ENCODE results near the gene LRRC4C. TPM values are rescaled to one million over a fixed set of nuclear protein-coding genes. Genes with fewer than 3 reads are reported as not detected.
A peak's percentile ranks its signal among the peaks of the same experiment; 100 is the strongest.

The LRRC4C gene
- total RNA-seq, 1 experiment from 2014 or later, result not detected

DNA sequence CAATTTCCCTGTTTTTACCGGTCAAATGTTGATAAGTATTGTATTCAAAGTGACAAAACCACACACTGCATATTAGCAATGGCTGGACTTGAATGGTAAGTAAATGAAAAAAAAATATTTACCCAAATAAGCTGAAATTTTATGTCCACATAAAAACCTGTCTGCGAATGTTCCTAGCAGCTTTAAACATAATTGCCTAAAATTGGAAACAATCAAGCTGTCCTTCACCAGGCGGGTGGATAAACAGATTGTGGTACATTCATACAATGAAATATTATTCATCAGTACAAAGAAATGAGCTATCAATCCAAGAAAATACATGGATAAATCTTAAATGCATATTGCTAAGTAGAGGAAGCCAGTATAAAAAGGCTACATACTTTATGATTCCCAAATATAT lies 1067.8 kb downstream of the LRRC4C start:
- intact Hi-C loops (cut with micrococcal nuclease), result no loop called here
- Histone ChIP-seq H3F3A (ENCODE audit: low read length, unreplicated experiment) (no peaks in the 10 kb centered on the region), H3K36me3 (ENCODE audit: low read depth, low read length) (no peaks in the 10 kb centered on the region), H3K9me2 (replicated peaks; ENCODE audit: low read length) (no peaks in the 10 kb centered on the region), H3K9me3 (ENCODE audit: low read length) (no peaks in the 10 kb centered on the region), H4K20me1 (ENCODE audit: low read length) (no peaks in the 10 kb centered on the region), H3K4me2 (ENCODE audit: low read length) (no peak overlapping the region), H3K4me1 (ENCODE audit: insufficient read depth, low read length) (no peaks in the 10 kb centered on the region), H3K9ac (ENCODE audit: low read length) (no peak overlapping the region), H3K4me3 (ENCODE audit: low read length) (no peak overlapping the region), H3K79me2 (ENCODE audit: low read length) (no peaks in the 10 kb centered on the region), H2AFZ (ENCODE audit: low read length) (no peak overlapping the region), H3K27me3 (ENCODE audit: low read length) (no peaks in the 10 kb centered on the region), H3K27ac (ENCODE audit: low read length) (no peak overlapping the region)
- POLR2A ChIA-PET (ENCODE audit: unreplicated experiment), result no interaction called here
- BruUV-seq (replicated peaks), result no TSS peak
- DNase-seq (no peak), ATAC-seq (no peak)
- TF ChIP-seq EZH2 (IDR thresholded peaks at IDR 0.05; ENCODE audit: low read length, unreplicated experiment), result no peak
- no peak for TF ChIP-seq EZH2phosphoT487 (IDR thresholded peaks at IDR 0.05; ENCODE audit: borderline replicate concordance, low read length)
- TF ChIP-seq, protein P1, sequence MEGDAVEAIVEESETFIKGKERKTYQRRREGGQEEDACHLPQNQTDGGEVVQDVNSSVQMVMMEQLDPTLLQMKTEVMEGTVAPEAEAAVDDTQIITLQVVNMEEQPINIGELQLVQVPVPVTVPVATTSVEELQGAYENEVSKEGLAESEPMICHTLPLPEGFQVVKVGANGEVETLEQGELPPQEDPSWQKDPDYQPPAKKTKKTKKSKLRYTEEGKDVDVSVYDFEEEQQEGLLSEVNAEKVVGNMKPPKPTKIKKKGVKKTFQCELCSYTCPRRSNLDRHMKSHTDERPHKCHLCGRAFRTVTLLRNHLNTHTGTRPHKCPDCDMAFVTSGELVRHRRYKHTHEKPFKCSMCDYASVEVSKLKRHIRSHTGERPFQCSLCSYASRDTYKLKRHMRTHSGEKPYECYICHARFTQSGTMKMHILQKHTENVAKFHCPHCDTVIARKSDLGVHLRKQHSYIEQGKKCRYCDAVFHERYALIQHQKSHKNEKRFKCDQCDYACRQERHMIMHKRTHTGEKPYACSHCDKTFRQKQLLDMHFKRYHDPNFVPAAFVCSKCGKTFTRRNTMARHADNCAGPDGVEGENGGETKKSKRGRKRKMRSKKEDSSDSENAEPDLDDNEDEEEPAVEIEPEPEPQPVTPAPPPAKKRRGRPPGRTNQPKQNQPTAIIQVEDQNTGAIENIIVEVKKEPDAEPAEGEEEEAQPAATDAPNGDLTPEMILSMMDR (conservative IDR thresholded peaks at IDR 0.05; ENCODE audit: low read depth, low read length), result no peak
- CTCF ChIA-PET, result no interaction called here

DNA sequence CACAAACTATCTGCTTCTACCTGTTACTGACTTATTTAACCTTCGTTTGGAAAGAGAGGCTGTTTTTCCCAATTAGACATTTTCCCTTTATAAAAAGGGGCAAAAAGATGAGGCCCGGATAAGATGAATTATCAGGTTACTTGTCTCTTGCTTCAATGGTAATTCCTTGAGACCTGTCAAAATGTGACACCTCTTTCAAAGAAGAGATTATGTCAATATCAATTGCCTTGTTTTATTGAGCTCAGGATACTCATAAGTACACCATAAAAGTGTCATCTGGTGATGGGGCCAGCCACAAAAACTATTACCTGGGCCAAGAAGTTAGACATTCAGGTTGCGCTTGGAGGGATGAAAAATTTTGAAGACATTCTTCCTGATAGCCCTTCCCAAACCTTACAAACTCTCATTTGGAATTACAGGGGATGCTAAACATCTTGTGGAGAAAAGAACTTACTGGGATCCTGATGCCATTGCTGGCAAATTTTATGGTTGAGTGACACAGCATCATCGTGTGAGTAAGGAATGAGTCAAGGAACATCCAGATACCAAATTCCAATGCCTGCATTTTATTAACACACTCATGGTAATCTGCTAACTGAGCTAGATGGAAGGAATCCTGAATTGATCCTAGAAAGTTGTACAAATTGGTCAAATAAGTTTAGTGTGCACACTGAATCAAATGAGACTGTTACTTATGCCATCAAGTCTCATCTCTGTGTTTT lies 1071.2 kb downstream of the LRRC4C start:
- Histone ChIP-seq H3K4me1 (ENCODE audit: insufficient read depth, low read length) (no peaks in the 10 kb centered on the region), H3K4me3 (ENCODE audit: low read length) (no peak overlapping the region), H3K36me3 (ENCODE audit: low read depth, low read length) (no peaks in the 10 kb centered on the region), H2AFZ (ENCODE audit: low read length) (no peak overlapping the region), H3K27me3 (ENCODE audit: low read length) (no peaks in the 10 kb centered on the region), H3K79me2 (ENCODE audit: low read length) (no peaks in the 10 kb centered on the region), H3K9me2 (replicated peaks; ENCODE audit: low read length) (no peaks in the 10 kb centered on the region), H3K9ac (ENCODE audit: low read length) (no peak overlapping the region), H3K9me3 (ENCODE audit: low read length) (no peaks in the 10 kb centered on the region), H4K20me1 (ENCODE audit: low read length) (no peaks in the 10 kb centered on the region), H3K4me2 (ENCODE audit: low read length) (no peak overlapping the region), H3F3A (ENCODE audit: low read length, unreplicated experiment) (no peaks in the 10 kb centered on the region), H3K27ac (ENCODE audit: low read length) (no peak overlapping the region)
- CTCF ChIA-PET, result no interaction called here
- TF ChIP-seq EZH2 (IDR thresholded peaks at IDR 0.05; ENCODE audit: low read length, unreplicated experiment) (no peak), EZH2phosphoT487 (IDR thresholded peaks at IDR 0.05; ENCODE audit: borderline replicate concordance, low read length) (no peak)
- TF ChIP-seq, protein P1 (conservative IDR thresholded peaks at IDR 0.05; ENCODE audit: low read depth, low read length), result no peak
- BruUV-seq (replicated peaks), result no TSS peak
- POLR2A ChIA-PET (ENCODE audit: unreplicated experiment), result no interaction called here
- ATAC-seq (no peak), DNase-seq (peak; percentile 63)
- intact Hi-C loops (cut with micrococcal nuclease), result no loop called here

DNA sequence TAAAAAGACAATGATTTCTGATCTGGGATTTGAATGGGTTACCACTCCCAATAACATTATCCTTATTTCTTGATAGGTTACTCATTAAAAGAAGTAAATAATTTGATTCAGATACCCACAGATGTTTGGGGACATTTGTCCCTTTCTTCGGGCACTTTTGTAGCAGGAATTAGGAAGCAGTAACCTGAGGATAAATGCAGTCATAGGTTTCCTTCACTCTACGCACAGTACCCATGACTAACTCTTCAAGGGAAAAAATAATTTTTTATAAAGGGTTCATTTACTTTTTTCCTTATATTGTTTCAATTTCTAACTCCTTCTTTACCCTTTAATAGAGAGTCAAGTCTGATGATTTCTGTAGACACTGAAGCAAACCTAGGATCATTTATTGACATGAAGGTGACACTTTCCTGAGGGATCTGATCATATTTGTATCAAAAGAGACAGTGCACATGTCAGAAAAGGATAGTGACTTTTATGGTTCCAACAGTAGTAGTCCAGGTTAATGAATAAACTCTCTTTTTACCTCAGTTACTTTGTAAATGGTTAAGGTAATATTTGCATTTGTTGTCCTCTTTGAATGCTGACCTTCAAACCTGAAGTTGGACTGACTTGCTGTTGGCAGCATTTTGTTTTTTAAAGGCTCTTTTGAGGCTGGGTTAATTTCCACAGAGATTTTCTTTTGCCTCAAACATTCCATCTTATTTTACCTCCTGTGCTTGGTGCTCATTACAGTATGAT lies 1072.0 kb downstream of the LRRC4C start:
- BruUV-seq (replicated peaks), result no TSS peak

More for the DNA sequence above, 1072.0 kb downstream of the LRRC4C start:
- no peak overlapping the region for H3K9ac ChIP-seq (ENCODE audit: low read length)
- no peaks in the 10 kb centered on the region for H3F3A ChIP-seq (ENCODE audit: low read length, unreplicated experiment)
- ChIA-PET CTCF (no interaction called here), POLR2A (ENCODE audit: unreplicated experiment) (no interaction called here)
- no peak overlapping the region for H3K4me2 ChIP-seq (ENCODE audit: low read length)
- H3K9me3 ChIP-seq (ENCODE audit: low read length), result no peaks in the 10 kb centered on the region
- no peaks in the 10 kb centered on the region for H3K79me2 ChIP-seq (ENCODE audit: low read length)
- no peaks in the 10 kb centered on the region for H3K27me3 ChIP-seq (ENCODE audit: low read length)
- ATAC-seq, result no peak
- no peaks in the 10 kb centered on the region for H3K4me1 ChIP-seq (ENCODE audit: insufficient read depth, low read length)
- no peaks in the 10 kb centered on the region for H4K20me1 ChIP-seq (ENCODE audit: low read length)
- TF ChIP-seq, protein P1 (conservative IDR thresholded peaks at IDR 0.05; ENCODE audit: low read depth, low read length), result no peak
- TF ChIP-seq EZH2phosphoT487 (IDR thresholded peaks at IDR 0.05; ENCODE audit: borderline replicate concordance, low read length) (no peak), EZH2 (IDR thresholded peaks at IDR 0.05; ENCODE audit: low read length, unreplicated experiment) (no peak)
- DNase-seq, result no peak
- H2AFZ ChIP-seq (ENCODE audit: low read length), result no peak overlapping the region
- H3K36me3 ChIP-seq (ENCODE audit: low read depth, low read length), result no peaks in the 10 kb centered on the region
- intact Hi-C loops (cut with micrococcal nuclease), result no loop called here
- no peaks in the 10 kb centered on the region for H3K9me2 ChIP-seq (replicated peaks; ENCODE audit: low read length)
- H3K4me3 ChIP-seq (ENCODE audit: low read length), result no peak overlapping the region
- H3K27ac ChIP-seq (ENCODE audit: low read length), result no peak overlapping the region
